ENCODE data around the gene HPN.

DNA sequence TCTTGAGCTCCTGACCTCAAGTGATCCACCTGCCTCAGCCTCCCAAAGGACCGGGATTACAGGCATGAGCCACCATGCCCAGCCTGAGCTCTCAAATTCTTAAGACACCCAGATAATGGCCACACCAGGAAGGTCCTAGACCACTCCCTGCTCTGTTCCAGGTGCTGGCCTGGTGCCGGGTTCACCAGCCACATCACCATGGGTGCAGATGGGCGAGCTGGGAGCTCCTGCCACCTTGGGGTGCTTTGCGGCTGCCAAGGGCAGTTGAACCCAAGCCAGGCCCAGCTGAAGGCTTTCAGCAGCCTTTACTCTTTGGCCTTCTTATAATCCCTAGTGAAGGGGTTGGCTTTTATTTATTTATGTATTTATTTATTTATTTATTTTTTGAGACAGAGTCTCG lies 4.9 kb downstream of the HPN start:
- TF ChIP-seq POLR2AphosphoS5 (IDR thresholded peaks at IDR 0.05; ENCODE audit: insufficient read depth, low read depth, low read length) (no peak), MAX (IDR thresholded peaks at IDR 0.05; ENCODE audit: insufficient read depth, insufficient read length) (no peak), CTCF (IDR thresholded peaks at IDR 0.05; ENCODE audit: extremely low read depth in 1 of 2, insufficient read depth in 1 of 2, low read depth in 1 of 2, low read length in 2 of 2) (no peak), POLR2A (IDR thresholded peaks at IDR 0.05; ENCODE audit: low read depth, low read length) (no peak), EZH2 (IDR thresholded peaks at IDR 0.05; ENCODE audit: borderline replicate concordance, low read depth, low read length, severe bottlenecking) (no peak), GATA2 (IDR thresholded peaks at IDR 0.05; ENCODE audit: insufficient read depth, insufficient read length, low read depth, low read length) (no peak)
